SW480 (cell line): ENCODE data around the gene OR52B2.

Source experiments
- DNase-seq: peaks from one replicate; pipeline ENCODE4 v3.0.0-alpha.2; 2016; ENCODE audit warnings: low spot score

Gene OR52B2

GRCh38 chr11:6170226-6170625 is at the start of gene OR52B2:
OR52B2 (minus strand) TSS chr11:6170326; CDS start chr11:6170326, 0 bp downstream.
- no peak for DNase-seq

- no peak for DNase-seq
Observed at GRCh38 chr11:6219359-6219758, 49.2 kb upstream of the OR52B2 start.

GRCh38 chr11:6217722-6218121 is 47.6 kb upstream of the OR52B2 start:
- DNase-seq = no peak

- no peak for DNase-seq
Observed at GRCh38 chr11:6216501-6216900, 46.4 kb upstream of the OR52B2 start.

- DNase-seq = no peak
Observed at GRCh38 chr11:6214530-6214929, 44.4 kb upstream of the OR52B2 start.

- DNase-seq = no peak
Observed at GRCh38 chr11:6210274-6210955, 40.3 kb upstream of the OR52B2 start.

- no peak for DNase-seq
Observed at GRCh38 chr11:6209801-6210200, 39.7 kb upstream of the OR52B2 start.

- no peak for DNase-seq
Observed at GRCh38 chr11:6206456-6207180, 36.5 kb upstream of the OR52B2 start.

GRCh38 chr11:6205366-6205765 is 35.2 kb upstream of the OR52B2 start, which contains the start of gene C11orf42:
C11orf42 (plus strand) TSS chr11:6205557; CDS start chr11:6205616, 59 bp downstream.
- no peak for DNase-seq

- no peak for DNase-seq
Observed at GRCh38 chr11:6204706-6205105, 34.6 kb upstream of the OR52B2 start.

GRCh38 chr11:6203327-6203726 is 33.2 kb upstream of the OR52B2 start:
- DNase-seq = no peak

GRCh38 chr11:6202041-6202440 is 31.9 kb upstream of the OR52B2 start:
- no peak for DNase-seq

- no peak for DNase-seq
Observed at GRCh38 chr11:6201481-6201880, 31.4 kb upstream of the OR52B2 start.

- no peak for DNase-seq
Observed at GRCh38 chr11:6200975-6201374, 30.8 kb upstream of the OR52B2 start.

- DNase-seq = no peak
Observed at GRCh38 chr11:6199174-6199810, 29.2 kb upstream of the OR52B2 start, which contains the start of gene OR52W1. OR52W1 (plus strand) TSS chr11:6199224; CDS start chr11:6199224, 0 bp downstream.

- DNase-seq = no peak
Observed at GRCh38 chr11:6197466-6198200, 27.5 kb upstream of the OR52B2 start.

- no peak for DNase-seq
Observed at GRCh38 chr11:6196396-6196795, 26.3 kb upstream of the OR52B2 start.

- DNase-seq = no peak
Observed at GRCh38 chr11:6194065-6194581, 24.0 kb upstream of the OR52B2 start.

- DNase-seq = no peak
Observed at GRCh38 chr11:6191742-6192141, 21.6 kb upstream of the OR52B2 start.

- DNase-seq = no peak
Observed at GRCh38 chr11:6175440-6175839, 5.3 kb upstream of the OR52B2 start.

GRCh38 chr11:6156628-6157359 is 13.3 kb downstream of the OR52B2 start:
- DNase-seq = no peak
